HG03196 (cell line): Measurements from ENCODE around the gene RPL10.

Experiments
- ATAC-seq: cut with Tn5 transposase; IDR thresholded peaks from one replicate; pipeline ENCODE4 v1.9.1; 2021; ENCODE audit not compliant: unreplicated experiment

Gene RPL10

GRCh38 chrX:154428176-154429171 is 30.3 kb downstream of the RPL10 start, which contains the start of gene ATP6AP1:
ATP6AP1 (plus strand) TSS chrX:154428677; CDS start chrX:154428693, 16 bp downstream.
- peak; percentile 98 for ATAC-seq

GRCh38 chrX:154429711-154430110 is 31.5 kb downstream of the RPL10 start:
- no peak for ATAC-seq

GRCh38 chrX:154430479-154430878 is 32.3 kb downstream of the RPL10 start:
- no peak for ATAC-seq

GRCh38 chrX:154430916-154431315 is 32.7 kb downstream of the RPL10 start:
- no peak for ATAC-seq

- ATAC-seq = no peak
Observed at GRCh38 chrX:154431341-154431740, 33.2 kb downstream of the RPL10 start.

GRCh38 chrX:154432210-154432609 is 34.0 kb downstream of the RPL10 start:
- no peak for ATAC-seq

- ATAC-seq = no peak
Observed at GRCh38 chrX:154433605-154434004, 35.4 kb downstream of the RPL10 start.

- no peak for ATAC-seq
Observed at GRCh38 chrX:154434394-154435168, 36.4 kb downstream of the RPL10 start.

GRCh38 chrX:154435171-154435733 is 37.1 kb downstream of the RPL10 start:
- no peak for ATAC-seq

GRCh38 chrX:154436374-154436982 is 38.3 kb downstream of the RPL10 start:
- ATAC-seq = no peak

GRCh38 chrX:154436983-154437752 is 39.0 kb downstream of the RPL10 start, which contains the start of gene GDI1:
GDI1 (plus strand) TSS chrX:154437154; CDS start chrX:154437255, 101 bp downstream.
- no peak for ATAC-seq

- ATAC-seq = no peak
Observed at GRCh38 chrX:154437971-154438893, 40.1 kb downstream of the RPL10 start.

GRCh38 chrX:154439841-154440240 is 41.7 kb downstream of the RPL10 start:
- ATAC-seq = no peak

- ATAC-seq = no peak
Observed at GRCh38 chrX:154440623-154441357, 42.6 kb downstream of the RPL10 start.

GRCh38 chrX:154441564-154441963 is 43.4 kb downstream of the RPL10 start:
- no peak for ATAC-seq

- no peak for ATAC-seq
Observed at GRCh38 chrX:154441984-154442707, 44.0 kb downstream of the RPL10 start.

GRCh38 chrX:154443479-154443910 is 45.3 kb downstream of the RPL10 start:
- no peak for ATAC-seq
